ENCODE results near the gene RTN4RL1.

Gene RTN4RL1

GRCh38 chr17:2050300-2051060, 25.3 kb upstream of the RTN4RL1 start (continued):
- TF ChIP-seq ZNF664 (tag by site-specific recombination; IDR thresholded peaks at IDR 0.05), result no peak
- TF ChIP-seq ZSCAN30 (tag by site-specific recombination; IDR thresholded peaks at IDR 0.05), result 0 out of 2 replicates have a peak, but pooled peaks have one; percentile 56
- no peak for TF ChIP-seq ZBTB1 (tag by site-specific recombination; IDR thresholded peaks at IDR 0.05)
- TF ChIP-seq ZBTB21 (tag by site-specific recombination; IDR thresholded peaks at IDR 0.05), result peak; percentile 96
- no peak for TF ChIP-seq ZNF624 (tag by site-specific recombination; IDR thresholded peaks at IDR 0.05)
- 0 out of 2 replicates have a peak, but pooled peaks have one; percentile 43 for TF ChIP-seq ZNF223 (tag by site-specific recombination; IDR thresholded peaks at IDR 0.05)
- TF ChIP-seq ZNF530 (tag by site-specific recombination; IDR thresholded peaks at IDR 0.05; ENCODE audit: low read depth), result no peak
- TF ChIP-seq ZNF488 (tag by site-specific recombination; IDR thresholded peaks at IDR 0.05), result no peak
- TF ChIP-seq ZNF239 (tag by site-specific recombination; IDR thresholded peaks at IDR 0.05), result no peak
- TF ChIP-seq ZNF311 (tag by site-specific recombination; IDR thresholded peaks at IDR 0.05; ENCODE audit: borderline replicate concordance), result no peak
- TF ChIP-seq TRIM28 (IDR thresholded peaks at IDR 0.05; ENCODE audit: borderline replicate concordance, low read length), result no peak
- no peak for TF ChIP-seq ZNF747 (tag by site-specific recombination; IDR thresholded peaks at IDR 0.05)
- TF ChIP-seq ZNF174 (tag by site-specific recombination; IDR thresholded peaks at IDR 0.05), result no peak
- TF ChIP-seq ZNF398 (tag by site-specific recombination; IDR thresholded peaks at IDR 0.05), result peak; percentile 57; the same call in 1 of the 2 replicates
- no peak for TF ChIP-seq ZNF585B (tag by site-specific recombination; IDR thresholded peaks at IDR 0.05)
- TF ChIP-seq, protein P1, sequence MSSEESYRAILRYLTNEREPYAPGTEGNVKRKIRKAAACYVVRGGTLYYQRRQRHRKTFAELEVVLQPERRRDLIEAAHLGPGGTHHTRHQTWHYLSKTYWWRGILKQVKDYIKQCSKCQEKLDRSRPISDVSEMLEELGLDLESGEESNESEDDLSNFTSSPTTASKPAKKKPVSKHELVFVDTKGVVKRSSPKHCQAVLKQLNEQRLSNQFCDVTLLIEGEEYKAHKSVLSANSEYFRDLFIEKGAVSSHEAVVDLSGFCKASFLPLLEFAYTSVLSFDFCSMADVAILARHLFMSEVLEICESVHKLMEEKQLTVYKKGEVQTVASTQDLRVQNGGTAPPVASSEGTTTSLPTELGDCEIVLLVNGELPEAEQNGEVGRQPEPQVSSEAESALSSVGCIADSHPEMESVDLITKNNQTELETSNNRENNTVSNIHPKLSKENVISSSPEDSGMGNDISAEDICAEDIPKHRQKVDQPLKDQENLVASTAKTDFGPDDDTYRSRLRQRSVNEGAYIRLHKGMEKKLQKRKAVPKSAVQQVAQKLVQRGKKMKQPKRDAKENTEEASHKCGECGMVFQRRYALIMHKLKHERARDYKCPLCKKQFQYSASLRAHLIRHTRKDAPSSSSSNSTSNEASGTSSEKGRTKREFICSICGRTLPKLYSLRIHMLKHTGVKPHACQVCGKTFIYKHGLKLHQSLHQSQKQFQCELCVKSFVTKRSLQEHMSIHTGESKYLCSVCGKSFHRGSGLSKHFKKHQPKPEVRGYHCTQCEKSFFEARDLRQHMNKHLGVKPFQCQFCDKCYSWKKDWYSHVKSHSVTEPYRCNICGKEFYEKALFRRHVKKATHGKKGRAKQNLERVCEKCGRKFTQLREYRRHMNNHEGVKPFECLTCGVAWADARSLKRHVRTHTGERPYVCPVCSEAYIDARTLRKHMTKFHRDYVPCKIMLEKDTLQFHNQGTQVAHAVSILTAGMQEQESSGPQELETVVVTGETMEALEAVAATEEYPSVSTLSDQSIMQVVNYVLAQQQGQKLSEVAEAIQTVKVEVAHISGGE (tag by site-specific recombination; conservative IDR thresholded peaks at IDR 0.05; ENCODE audit: low read depth), result 0 out of 2 replicates have a peak, but pooled peaks have one; percentile 14
- TF ChIP-seq KLF9 (tag by site-specific recombination; IDR thresholded peaks at IDR 0.05; ENCODE audit: low read depth), result peak; percentile 73
- TF ChIP-seq ZBTB8A (tag by site-specific recombination; IDR thresholded peaks at IDR 0.05), result 0 out of 2 replicates have a peak, but pooled peaks have one; percentile 36
- TF ChIP-seq ZNF157 (tag by site-specific recombination; IDR thresholded peaks at IDR 0.05), result no peak
- TF ChIP-seq, protein P2, sequence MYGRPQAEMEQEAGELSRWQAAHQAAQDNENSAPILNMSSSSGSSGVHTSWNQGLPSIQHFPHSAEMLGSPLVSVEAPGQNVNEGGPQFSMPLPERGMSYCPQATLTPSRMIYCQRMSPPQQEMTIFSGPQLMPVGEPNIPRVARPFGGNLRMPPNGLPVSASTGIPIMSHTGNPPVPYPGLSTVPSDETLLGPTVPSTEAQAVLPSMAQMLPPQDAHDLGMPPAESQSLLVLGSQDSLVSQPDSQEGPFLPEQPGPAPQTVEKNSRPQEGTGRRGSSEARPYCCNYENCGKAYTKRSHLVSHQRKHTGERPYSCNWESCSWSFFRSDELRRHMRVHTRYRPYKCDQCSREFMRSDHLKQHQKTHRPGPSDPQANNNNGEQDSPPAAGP (tag by site-specific recombination; IDR thresholded peaks at IDR 0.05), result no peak
- TF ChIP-seq TSHZ1 (tag by site-specific recombination; IDR thresholded peaks at IDR 0.05; ENCODE audit: borderline replicate concordance), result no peak
- no peak for TF ChIP-seq ZNF645 (tag by site-specific recombination; IDR thresholded peaks at IDR 0.05)
- TF ChIP-seq WT1 (tag by site-specific recombination; IDR thresholded peaks at IDR 0.05), result no peak
- TF ChIP-seq ZEB2 (tag by site-specific recombination; IDR thresholded peaks at IDR 0.05), result 0 out of 2 replicates have a peak, but pooled peaks have one; percentile 60
- TF ChIP-seq ZNF211 (tag by site-specific recombination; IDR thresholded peaks at IDR 0.05; ENCODE audit: low read depth), result no peak
- peak; percentile 75 for TF ChIP-seq IKZF3 (tag by site-specific recombination; IDR thresholded peaks at IDR 0.05)
- TF ChIP-seq SCRT1 (tag by site-specific recombination; IDR thresholded peaks at IDR 0.05; ENCODE audit: borderline replicate concordance), result no peak

All from HEK293 (cell line).